ENCODE results near the gene TAOK2. TPM values are rescaled to one million over a fixed set of nuclear protein-coding genes. Genes with fewer than 3 reads are reported as not detected.
A peak's percentile ranks its signal among the peaks of the same experiment; 100 is the strongest.

The TAOK2 gene
- total RNA-seq, 1 donor from 2014 or later, result 35.0 TPM

DNA sequence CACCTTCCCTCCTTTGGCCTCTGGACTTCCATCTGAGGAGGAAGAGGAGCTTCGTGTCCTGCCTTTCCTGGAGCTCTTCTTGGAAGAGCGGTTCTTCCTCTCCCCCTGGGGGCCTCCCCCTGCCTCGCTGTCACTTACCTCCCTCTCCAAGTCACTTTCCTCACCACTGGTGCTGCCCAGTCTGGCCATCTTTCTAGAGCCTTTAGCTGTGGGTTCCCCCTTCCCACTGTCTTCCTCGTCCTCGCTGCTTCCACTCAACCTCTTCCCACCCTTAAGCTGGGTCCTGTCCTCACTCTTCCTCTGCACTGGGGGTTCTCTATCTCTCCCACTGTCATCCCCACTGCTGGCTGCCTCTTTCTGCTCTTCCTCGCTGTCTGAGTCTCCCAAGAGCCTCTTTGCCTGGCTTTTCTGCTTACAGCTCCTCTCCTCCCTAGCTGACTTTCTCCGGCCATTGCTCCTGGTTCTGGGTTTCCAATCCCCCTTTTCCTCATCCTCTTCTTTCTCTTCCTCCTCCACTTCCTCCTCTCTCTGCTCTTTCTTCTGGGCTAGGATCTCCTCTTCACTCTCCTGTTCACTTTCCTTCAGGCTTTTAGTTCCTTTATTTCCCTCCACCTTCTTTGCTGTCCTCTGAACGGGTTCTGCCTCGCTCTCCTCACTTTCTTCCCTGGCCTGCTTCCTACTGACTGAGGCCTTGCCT, 20.4 kb downstream of the TAOK2 start:
- H3K27ac ChIP-seq (ENCODE audit: low read depth, low read length), result peak overlapping the region; percentile 99
- H3K27me3 ChIP-seq (ENCODE audit: control insufficient read depth in 3 of 3, insufficient read depth in 3 of 3, low read length in 3 of 3), result peaks cover 0 to 3% (median 0%) of the 10 kb centered on the region in 3 donors
- H3K4me1 ChIP-seq (ENCODE audit: control insufficient read depth in 3 of 3, insufficient read depth in 3 of 3, low read length in 3 of 3), result peaks cover 18 to 34% (median 20%) of the 10 kb centered on the region in 3 donors
- H3K36me3 ChIP-seq (ENCODE audit: control insufficient read depth in 3 of 3, insufficient read depth in 3 of 3, low read length in 3 of 3), result peaks cover 36 to 47% (median 37%) of the 10 kb centered on the region in 3 donors
- no peaks in the 10 kb centered on the region for H3K9me3 ChIP-seq (ENCODE audit: control insufficient read depth in 3 of 3, low read length in 3 of 3)
- peak overlapping the region; percentile 77 to 98 (median 96) for H3K4me3 ChIP-seq (ENCODE audit: low read length in 3 of 3)
- peak overlapping the region; percentile 95 to 97 (median 96) for H3K9ac ChIP-seq (ENCODE audit: low read depth in 1 of 3, low read length in 3 of 3)

DNA sequence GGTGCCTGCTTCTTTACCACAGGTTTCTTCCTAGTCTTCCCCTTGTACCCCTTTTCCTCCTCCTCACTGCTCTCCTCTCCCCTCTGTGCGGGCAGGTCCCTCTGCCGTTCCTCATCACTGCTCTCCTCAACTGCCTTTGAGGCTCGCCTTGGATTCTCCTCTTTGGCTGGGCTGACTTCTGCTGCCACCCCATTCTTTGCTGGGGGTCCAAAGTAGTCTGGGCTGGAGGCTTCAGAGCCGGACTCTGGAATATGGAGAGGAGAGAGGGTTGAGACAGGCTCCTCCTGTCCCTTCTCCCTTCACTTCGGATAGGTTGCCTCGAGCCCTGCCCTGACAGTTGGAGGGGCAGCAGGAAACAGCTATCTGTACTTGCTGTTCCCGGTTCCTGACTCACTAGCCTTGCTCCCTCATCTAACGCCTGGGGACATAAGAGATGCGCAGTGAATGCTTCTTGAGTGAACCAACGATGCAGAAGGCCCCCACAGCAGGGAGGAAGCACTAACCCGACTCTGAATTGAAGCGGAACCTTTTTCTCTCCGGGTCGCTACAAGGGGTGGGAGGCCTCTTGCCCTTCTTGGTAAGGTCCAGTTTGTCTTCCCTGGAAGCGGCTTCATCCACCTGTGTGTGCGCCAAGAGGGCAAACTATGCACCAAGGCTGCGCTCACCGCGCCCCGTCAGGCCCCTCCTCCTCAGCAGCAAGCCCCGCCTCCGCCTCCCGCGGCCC, 21.1 kb downstream of the TAOK2 start:
- H3K4me3 ChIP-seq (ENCODE audit: low read length in 3 of 3), result peak overlapping the region; percentile 77 to 98 (median 96)
- H3K9ac ChIP-seq (ENCODE audit: low read depth in 1 of 3, low read length in 3 of 3), result peak overlapping the region; percentile 95 to 97 (median 96)
- no peaks in the 10 kb centered on the region for H3K9me3 ChIP-seq (ENCODE audit: control insufficient read depth in 3 of 3, low read length in 3 of 3)
- peaks cover 18 to 34% (median 20%) of the 10 kb centered on the region in 3 donors for H3K4me1 ChIP-seq (ENCODE audit: control insufficient read depth in 3 of 3, insufficient read depth in 3 of 3, low read length in 3 of 3)
- peaks cover 0 to 3% (median 0%) of the 10 kb centered on the region in 3 donors for H3K27me3 ChIP-seq (ENCODE audit: control insufficient read depth in 3 of 3, insufficient read depth in 3 of 3, low read length in 3 of 3)
- peak overlapping the region; percentile 99 for H3K27ac ChIP-seq (ENCODE audit: low read depth, low read length)
- H3K36me3 ChIP-seq (ENCODE audit: control insufficient read depth in 3 of 3, insufficient read depth in 3 of 3, low read length in 3 of 3), result peaks cover 32 to 42% (median 36%) of the 10 kb centered on the region in 3 donors

DNA sequence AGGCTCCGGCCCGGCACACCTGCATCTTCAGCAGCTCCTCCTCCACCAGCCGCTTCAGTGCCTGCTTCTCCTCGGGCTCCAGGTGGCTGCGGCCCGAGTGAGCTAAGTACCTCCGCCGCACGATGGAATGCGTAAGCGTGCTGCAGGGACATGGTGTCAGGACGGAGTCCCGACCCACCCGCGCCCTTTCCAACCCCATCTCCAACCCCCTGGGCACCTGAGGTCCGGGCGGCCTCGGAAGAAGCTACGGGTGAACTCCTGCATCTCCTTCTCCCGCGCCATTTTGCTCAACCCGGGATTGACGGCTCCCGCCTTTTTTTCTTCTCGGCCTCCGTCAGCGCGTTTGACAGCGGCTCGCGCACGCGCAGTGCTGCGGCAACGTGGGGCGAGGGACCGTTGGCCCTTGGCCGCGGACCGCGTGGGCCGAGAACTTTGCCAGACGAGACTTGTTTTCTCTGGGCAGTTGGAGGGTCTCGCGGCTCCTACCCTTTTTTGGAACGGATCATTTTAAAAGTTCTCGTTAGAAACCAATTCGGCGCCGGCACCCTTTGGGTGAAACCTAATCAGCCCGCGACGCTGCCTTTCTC, 21.7 kb downstream of the TAOK2 start, which contains the start of gene HIRIP3:
Gene HIRIP3, minus strand, starts transcription at position 294 of the 587 bp plus-strand sequence. Its CDS starts 12 bp downstream, at position 282.
- peak within 1 kb of the TSS; percentile 99 for H3K27ac ChIP-seq (ENCODE audit: low read depth, low read length)
- H3K4me1 ChIP-seq (ENCODE audit: control insufficient read depth in 3 of 3, insufficient read depth in 3 of 3, low read length in 3 of 3), result peaks cover 18 to 34% (median 20%) of the 10 kb centered on the region in 3 donors
- peak within 1 kb of the TSS; percentile 95 to 97 (median 96) for H3K9ac ChIP-seq (ENCODE audit: low read depth in 1 of 3, low read length in 3 of 3)
- H3K27me3 ChIP-seq (ENCODE audit: control insufficient read depth in 3 of 3, insufficient read depth in 3 of 3, low read length in 3 of 3), result peaks cover 0 to 3% (median 0%) of the 10 kb centered on the region in 3 donors
- H3K9me3 ChIP-seq (ENCODE audit: control insufficient read depth in 3 of 3, low read length in 3 of 3), result no peaks in the 10 kb centered on the region
- peaks cover 31 to 38% (median 37%) of the 10 kb centered on the region in 3 donors for H3K36me3 ChIP-seq (ENCODE audit: control insufficient read depth in 3 of 3, insufficient read depth in 3 of 3, low read length in 3 of 3)
- peak within 1 kb of the TSS; percentile 77 to 98 (median 96) for H3K4me3 ChIP-seq (ENCODE audit: low read length in 3 of 3)

DNA sequence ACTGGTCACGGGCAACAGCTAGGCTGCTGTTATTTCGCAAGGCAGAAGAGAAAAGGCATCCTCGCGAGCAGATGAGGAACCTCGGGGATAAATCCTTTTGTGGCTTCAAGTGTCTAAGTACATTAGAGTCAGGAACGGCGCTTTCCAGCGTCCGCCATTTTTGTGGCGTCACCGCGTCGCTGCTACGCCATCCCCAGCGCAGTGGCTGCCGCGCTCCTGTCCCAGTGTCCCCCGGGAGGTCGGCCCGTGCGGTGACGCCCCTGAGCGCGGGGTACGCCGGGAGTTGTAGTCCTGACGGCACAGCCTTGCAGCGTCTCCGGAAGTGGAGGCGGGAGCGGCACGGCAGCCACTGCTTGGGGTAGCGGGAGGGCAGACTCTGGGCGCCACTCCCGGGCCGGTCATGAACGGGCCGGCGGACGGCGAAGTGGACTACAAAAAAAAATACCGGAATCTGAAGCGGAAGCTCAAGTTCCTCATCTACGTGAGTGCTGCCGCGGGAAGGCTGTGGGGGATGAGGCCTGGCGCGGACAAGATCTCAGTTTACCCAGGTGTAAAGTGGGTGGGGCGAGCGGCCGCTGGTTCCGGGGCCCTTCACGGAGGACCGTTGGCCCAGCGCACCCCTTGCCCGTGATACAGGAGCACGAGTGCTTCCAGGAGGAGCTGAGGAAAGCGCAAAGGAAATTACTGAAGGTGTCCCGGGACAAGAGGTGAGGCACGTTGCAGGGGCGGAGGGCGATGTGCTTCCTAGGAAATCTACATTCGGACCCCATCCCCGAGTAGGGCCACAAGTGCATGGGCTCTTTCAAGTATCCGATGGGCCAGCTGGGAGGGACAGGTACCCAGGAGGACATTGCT, 22.5 kb downstream of the TAOK2 start, which contains the start of gene INO80E:
Gene INO80E, plus strand, starts transcription at position 331 of the 855 bp plus-strand sequence. Its CDS starts 70 bp downstream, at position 401.
- Histone ChIP-seq H3K4me3 (ENCODE audit: low read length in 3 of 3) (peak within 1 kb of the TSS; percentile 77 to 98 (median 96)), H3K27me3 (ENCODE audit: control insufficient read depth in 3 of 3, insufficient read depth in 3 of 3, low read length in 3 of 3) (peaks cover 0 to 3% (median 0%) of the 10 kb centered on the region in 3 donors), H3K9ac (ENCODE audit: low read depth in 1 of 3, low read length in 3 of 3) (peak within 1 kb of the TSS; percentile 95 to 97 (median 96)), H3K9me3 (ENCODE audit: control insufficient read depth in 3 of 3, low read length in 3 of 3) (no peaks in the 10 kb centered on the region), H3K27ac (ENCODE audit: low read depth, low read length) (peak within 1 kb of the TSS; percentile 99), H3K36me3 (ENCODE audit: control insufficient read depth in 3 of 3, insufficient read depth in 3 of 3, low read length in 3 of 3) (peaks cover 31 to 35% (median 33%) of the 10 kb centered on the region in 3 donors), H3K4me1 (ENCODE audit: control insufficient read depth in 3 of 3, insufficient read depth in 3 of 3, low read length in 3 of 3) (peaks cover 18 to 34% (median 20%) of the 10 kb centered on the region in 3 donors)

DNA sequence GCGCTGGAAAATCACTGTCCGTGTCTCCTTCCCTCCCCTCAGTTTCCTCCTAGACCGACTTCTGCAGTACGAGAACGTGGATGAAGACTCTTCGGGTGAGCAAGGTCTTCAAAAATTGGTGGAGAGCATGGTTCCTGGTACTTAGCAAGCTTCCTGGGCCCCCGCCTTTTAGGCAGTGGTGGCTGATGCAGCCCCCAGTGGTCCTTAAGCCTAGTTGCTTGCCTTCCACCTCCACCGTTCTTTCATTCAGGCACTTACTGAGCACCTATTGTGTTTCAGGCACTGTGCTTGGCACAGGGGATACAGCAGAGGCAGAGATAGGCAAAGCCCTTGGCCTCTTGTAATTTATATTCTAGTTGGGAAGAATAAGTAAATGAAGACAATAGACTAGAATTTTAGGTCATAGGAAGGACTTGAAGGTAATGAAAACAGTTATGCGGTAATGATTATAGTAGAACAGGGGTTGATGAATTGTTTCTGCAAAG, 23.1 kb downstream of the TAOK2 start:
- peak overlapping the region; percentile 95 to 97 (median 96) for H3K9ac ChIP-seq (ENCODE audit: low read depth in 1 of 3, low read length in 3 of 3)
- peak overlapping the region; percentile 99 for H3K27ac ChIP-seq (ENCODE audit: low read depth, low read length)
- H3K36me3 ChIP-seq (ENCODE audit: control insufficient read depth in 3 of 3, insufficient read depth in 3 of 3, low read length in 3 of 3), result peaks cover 26 to 37% (median 29%) of the 10 kb centered on the region in 3 donors
- H3K27me3 ChIP-seq (ENCODE audit: control insufficient read depth in 3 of 3, insufficient read depth in 3 of 3, low read length in 3 of 3), result peaks cover 0 to 3% (median 0%) of the 10 kb centered on the region in 3 donors
- peaks cover 18 to 34% (median 20%) of the 10 kb centered on the region in 3 donors for H3K4me1 ChIP-seq (ENCODE audit: control insufficient read depth in 3 of 3, insufficient read depth in 3 of 3, low read length in 3 of 3)
- H3K9me3 ChIP-seq (ENCODE audit: control insufficient read depth in 3 of 3, low read length in 3 of 3), result no peaks in the 10 kb centered on the region
- peak overlapping the region; percentile 77 to 98 (median 96) for H3K4me3 ChIP-seq (ENCODE audit: low read length in 3 of 3)

DNA sequence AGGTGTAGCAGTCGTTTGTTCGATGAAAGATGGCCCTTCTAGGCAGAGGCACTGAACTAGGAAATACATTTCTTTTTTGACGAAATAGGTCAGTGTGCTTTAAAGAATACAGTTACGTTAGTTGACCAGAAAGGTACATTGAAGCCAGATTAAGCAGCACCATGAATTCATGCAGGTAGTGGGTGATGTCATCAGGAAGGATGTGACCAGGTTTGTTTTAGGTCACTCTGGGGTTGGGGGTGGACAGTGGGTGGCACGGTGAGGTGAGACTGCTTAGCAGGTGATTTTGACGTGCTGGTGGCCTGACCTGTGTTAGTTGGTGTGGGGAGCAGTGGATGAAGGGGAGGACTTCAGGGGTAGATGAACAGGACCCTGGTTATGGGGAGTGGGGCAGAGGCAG, 25.9 kb downstream of the TAOK2 start:
- Histone ChIP-seq H3K36me3 (ENCODE audit: control insufficient read depth in 3 of 3, insufficient read depth in 3 of 3, low read length in 3 of 3) (peaks cover 10 to 25% (median 14%) of the 10 kb centered on the region in 3 donors), H3K9ac (ENCODE audit: low read depth in 1 of 3, low read length in 3 of 3) (no peak overlapping the region), H3K9me3 (ENCODE audit: control insufficient read depth in 3 of 3, low read length in 3 of 3) (no peaks in the 10 kb centered on the region)

DNA sequence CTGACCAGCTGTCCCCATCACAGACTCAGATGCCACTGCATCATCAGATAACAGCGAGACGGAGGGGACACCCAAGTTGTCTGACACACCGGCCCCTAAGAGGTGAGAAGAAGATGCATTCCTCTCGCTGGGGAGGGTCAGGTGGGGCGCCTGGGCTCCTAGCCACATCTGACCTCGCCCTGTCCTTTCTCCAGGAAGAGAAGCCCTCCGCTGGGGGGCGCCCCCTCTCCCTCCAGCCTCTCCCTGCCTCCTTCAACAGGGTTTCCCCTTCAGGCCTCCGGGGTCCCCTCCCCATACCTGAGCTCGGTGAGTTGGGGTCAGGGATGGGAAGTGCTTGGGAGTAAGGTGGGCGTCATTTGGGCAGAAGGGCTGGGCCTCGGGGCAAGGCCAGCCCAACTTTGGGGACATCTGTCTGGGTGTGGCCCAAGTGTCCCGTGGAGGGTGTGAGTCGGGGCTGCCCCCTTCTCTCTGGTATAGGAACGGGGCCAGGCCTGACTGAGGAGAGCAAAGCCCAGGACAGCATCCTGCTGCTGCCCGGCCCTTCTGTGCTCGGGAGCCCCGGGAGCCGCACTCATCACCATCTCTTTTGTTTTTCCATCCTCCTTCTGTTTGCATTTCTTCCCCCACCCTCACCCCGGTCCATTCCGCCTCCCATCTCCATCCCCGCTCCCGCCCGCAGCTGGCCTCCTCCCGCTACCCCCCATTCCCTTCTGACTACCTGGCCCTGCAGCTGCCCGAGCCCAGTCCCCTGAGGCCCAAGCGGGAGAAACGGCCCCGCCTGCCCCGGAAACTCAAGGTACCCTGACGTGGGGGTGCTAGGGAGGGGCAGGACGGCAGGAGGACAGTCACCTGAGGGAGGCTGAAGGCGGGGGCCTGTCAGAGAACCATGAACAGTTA, 27.3 kb downstream of the TAOK2 start:
- Histone ChIP-seq H3K36me3 (ENCODE audit: control insufficient read depth in 3 of 3, insufficient read depth in 3 of 3, low read length in 3 of 3) (peaks cover 10 to 25% (median 15%) of the 10 kb centered on the region in 3 donors), H3K27ac (ENCODE audit: low read depth, low read length) (no peak overlapping the region), H3K4me3 (ENCODE audit: low read length in 3 of 3) (no peak overlapping the region), H3K27me3 (ENCODE audit: control insufficient read depth in 3 of 3, insufficient read depth in 3 of 3, low read length in 3 of 3) (no peaks in the 10 kb centered on the region), H3K9me3 (ENCODE audit: control insufficient read depth in 3 of 3, low read length in 3 of 3) (no peaks in the 10 kb centered on the region), H3K9ac (ENCODE audit: low read depth in 1 of 3, low read length in 3 of 3) (no peak overlapping the region), H3K4me1 (ENCODE audit: control insufficient read depth in 3 of 3, insufficient read depth in 3 of 3, low read length in 3 of 3) (peaks cover 9 to 12% (median 10%) of the 10 kb centered on the region in 3 donors)

More for the DNA sequence above, 25.9 kb downstream of the TAOK2 start:
- no peak overlapping the region for H3K27ac ChIP-seq (ENCODE audit: low read depth, low read length)
- no peak overlapping the region for H3K4me3 ChIP-seq (ENCODE audit: low read length in 3 of 3)
- H3K27me3 ChIP-seq (ENCODE audit: control insufficient read depth in 3 of 3, insufficient read depth in 3 of 3, low read length in 3 of 3), result peaks cover 0 to 3% (median 0%) of the 10 kb centered on the region in 3 donors
- H3K4me1 ChIP-seq (ENCODE audit: control insufficient read depth in 3 of 3, insufficient read depth in 3 of 3, low read length in 3 of 3), result peaks cover 14 to 22% (median 14%) of the 10 kb centered on the region in 3 donors

DNA sequence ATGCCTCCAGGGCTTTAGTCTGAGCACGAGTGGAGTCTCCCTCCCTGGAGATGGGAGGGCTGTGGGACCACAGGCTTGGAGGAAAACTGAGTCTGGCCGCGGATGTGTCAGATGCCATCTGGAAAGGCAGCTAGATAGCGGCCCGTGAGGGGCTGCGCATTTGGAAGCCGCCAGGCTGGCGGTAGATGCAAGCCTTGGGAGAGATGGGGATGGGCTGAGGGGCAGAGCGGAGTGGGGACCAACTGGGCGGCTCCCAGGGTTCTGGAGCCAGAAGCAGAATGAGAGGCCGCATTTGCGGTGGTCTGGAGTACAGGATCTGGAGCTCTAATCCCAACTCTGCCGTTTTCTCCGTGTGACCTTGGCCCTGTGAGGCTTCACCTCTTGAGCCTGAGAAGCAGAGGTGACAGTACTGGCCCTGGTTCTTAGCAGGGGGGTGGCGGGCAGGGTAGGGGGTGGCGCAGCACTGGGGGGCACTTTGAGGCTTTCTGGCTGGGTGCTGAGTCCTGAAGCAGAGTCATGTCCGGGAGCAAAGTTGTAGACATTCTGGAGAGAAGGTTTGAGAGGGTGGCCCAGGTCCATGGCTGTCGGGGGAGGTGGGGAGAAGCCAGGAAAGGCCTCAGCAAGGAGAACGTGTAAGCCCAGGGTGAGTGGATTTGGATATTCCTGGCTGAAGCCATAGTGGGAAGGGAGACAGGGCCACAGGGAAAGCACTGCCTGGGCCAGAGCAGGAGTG, 29.1 kb downstream of the TAOK2 start:
- Histone ChIP-seq H3K4me3 (ENCODE audit: low read length in 3 of 3) (no peak overlapping the region), H3K4me1 (ENCODE audit: control insufficient read depth in 3 of 3, insufficient read depth in 3 of 3, low read length in 3 of 3) (peaks cover 0 to 5% (median 2%) of the 10 kb centered on the region in 3 donors), H3K9me3 (ENCODE audit: control insufficient read depth in 3 of 3, low read length in 3 of 3) (no peaks in the 10 kb centered on the region), H3K27ac (ENCODE audit: low read depth, low read length) (no peak overlapping the region), H3K36me3 (ENCODE audit: control insufficient read depth in 3 of 3, insufficient read depth in 3 of 3, low read length in 3 of 3) (peaks cover 7 to 23% (median 17%) of the 10 kb centered on the region in 3 donors), H3K9ac (ENCODE audit: low read depth in 1 of 3, low read length in 3 of 3) (no peak overlapping the region), H3K27me3 (ENCODE audit: control insufficient read depth in 3 of 3, insufficient read depth in 3 of 3, low read length in 3 of 3) (peaks cover 0 to 5% (median 4%) of the 10 kb centered on the region in 3 donors)

All from skeletal muscle tissue (tissue), 4 donors.